OCI-LY7 (cell line): ENCODE data around the gene RAB10. TPM values are rescaled to one million over a fixed set of nuclear protein-coding genes. Genes with fewer than 3 reads are reported as not detected.

Experiments
- BruUV-seq: library from RNA; stranded (reverse); fragments of 400-500 nt; replicated peaks from 2 replicates; lab custom pipeline; 2021; lab: Mats Ljungman, UMichigan
- CTCF ChIA-PET: fragments of 300-600 bp; sonication (Branson Sonifier 250); formaldehyde crosslinking; loops from one replicate; lab custom pipeline; 2022; ENCODE audit warnings: antibody characterized with exemption; ENCODE audit not compliant: unreplicated experiment; lab: Charles Lee
- POLR2A ChIA-PET: fragments of 300-600 bp; sonication (Branson Sonifier 250); formaldehyde crosslinking; loops from one replicate; lab custom pipeline; 2022; ENCODE audit warnings: antibody characterized with exemption; lab: Charles Lee
- DNase-seq: peaks from one replicate; pipeline ENCODE4 v3.0.0-alpha.2; 2015; ENCODE audit warnings: low spot score
- H2AFZ ChIP-seq: fragments of 200-600 bp; sonication (generic), shearing (Covaris generic); 2 replicates; pipeline ENCODE4 v1.6.1; 2014; ENCODE audit warnings: mild to moderate bottlenecking, antibody characterized with exemption, low read length, moderate library complexity
- H3K27ac ChIP-seq: fragments of 200-600 bp; sonication (generic); 2 replicates; pipeline ENCODE4 v1.5.1; 2014; ENCODE audit warnings: mixed run types, low read depth, mild to moderate bottlenecking, moderate library complexity, low read length, inconsistent platforms; ENCODE audit not compliant: poor library complexity, severe bottlenecking
- H3K36me3 ChIP-seq: fragments of 200-600 bp; sonication (generic); 2 replicates; pipeline ENCODE4 v1.6.1; 2014; ENCODE audit warnings: mild to moderate bottlenecking, antibody characterized with exemption, low read length, moderate library complexity, mixed read lengths; ENCODE audit not compliant: insufficient read depth
- H3K4me1 ChIP-seq: fragments of 200-600 bp; sonication (generic); 2 replicates; pipeline ENCODE4 v1.5.1; 2014; ENCODE audit warnings: mild to moderate bottlenecking, low read length; ENCODE audit not compliant: insufficient read depth, poor library complexity, severe bottlenecking
- H3K4me2 ChIP-seq: fragments of 200-600 bp; sonication (generic); 2 replicates; pipeline ENCODE4 v1.6.1; 2014; ENCODE audit warnings: mild to moderate bottlenecking, low read length
- H3K4me3 ChIP-seq: fragments of 200-600 bp; sonication (generic); 2 replicates; pipeline ENCODE4 v1.5.1; 2014; ENCODE audit warnings: mild to moderate bottlenecking, low read depth, low read length; ENCODE audit not compliant: poor library complexity, severe bottlenecking
- H3K79me2 ChIP-seq: fragments of 200-600 bp; sonication (generic); 2 replicates; pipeline ENCODE4 v1.6.1; 2016; ENCODE audit warnings: low read depth, mild to moderate bottlenecking, low read length, moderate library complexity, mixed read lengths; ENCODE audit not compliant: insufficient read depth
- H3K9me2 ChIP-seq: fragments of 200-600 bp; sonication (generic); 2 replicates; pipeline ENCODE4 v1.6.1; 2016; ENCODE audit warnings: mild to moderate bottlenecking, low read length, mixed read lengths; ENCODE audit not compliant: insufficient read depth
- H3K9me3 ChIP-seq: fragments of 200-600 bp; sonication (generic); 2 replicates; pipeline ENCODE4 v1.6.1; 2014; ENCODE audit warnings: mild to moderate bottlenecking, mixed run types, low read length, mixed read lengths
- H4K20me1 ChIP-seq: fragments of 200-600 bp; sonication (generic); 2 replicates; pipeline ENCODE4 v1.6.1; 2014; ENCODE audit warnings: mild to moderate bottlenecking, antibody characterized with exemption, low read length, moderate library complexity, mixed read lengths; ENCODE audit not compliant: insufficient read depth
- EZH2phosphoT487 ChIP-seq: fragments of 200-600 bp; sonication (generic); IDR thresholded peaks from 2 replicates; pipeline ENCODE4 v1.6.1; 2018; ENCODE audit warnings: low read depth, borderline replicate concordance, mild to moderate bottlenecking, mixed run types, antibody characterized with exemption, low read length, moderate library complexity, mixed read lengths
- intact Hi-C: fragments of 100-400 bp; cut with micrococcal nuclease; formaldehyde crosslinking; loops from one replicate; pipeline ENCODE4 v1.10.0; 2022; ENCODE audit not compliant: unreplicated experiment
- total RNA-seq, 2 experiments: library from RNA; depleted of rRNA in 1 of 2; stranded (reverse); fragments of >200 nt in 1 of 2; shearing (Covaris generic) in 1 of 2; gene quantifications; 2 replicates each; pipeline ENCODE4 v1.2.3, GENCODE V29; 2014 to 2022
- TF ChIP-seq, protein P1 (sequence below): fragments of 200-600 bp; sonication (generic); conservative IDR thresholded peaks from 2 replicates; pipeline ENCODE4 v1.5.1; 2014; ENCODE audit warnings: mild to moderate bottlenecking, antibody characterized with exemption, low read length, moderate library complexity, mixed read lengths

The RAB10 gene
- total RNA-seq, 2 experiments from 2014 or later = 58.3 to 96.7 TPM

DNA sequence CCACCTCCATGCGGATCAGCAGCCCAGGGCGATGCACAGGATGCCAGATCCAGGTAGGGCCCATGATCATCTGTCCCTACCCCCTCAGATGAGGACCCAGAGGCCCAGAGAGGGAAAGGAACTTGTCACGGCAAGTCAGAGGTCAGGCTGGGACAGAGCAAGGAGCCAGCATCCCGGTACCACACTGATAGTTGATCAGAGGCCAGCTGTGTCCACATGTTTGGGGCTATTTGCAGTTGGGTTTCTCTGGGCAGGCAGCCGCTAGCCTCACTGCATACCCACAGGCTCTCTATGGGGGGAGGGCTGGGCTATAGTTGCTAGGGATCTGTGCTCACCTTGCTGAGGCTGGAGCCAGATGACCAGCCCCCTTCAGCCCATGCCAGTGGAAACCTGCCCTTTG lies 148.6 kb downstream of the RAB10 start:
- H4K20me1 ChIP-seq = no peaks in the 10 kb centered on the region
- POLR2A ChIA-PET = interaction anchor here (0.5 kb wide), 1 partner anchor 391 kb away, joined by 3 read pairs; no protein-coding TSS in a partner anchor
- no TSS peak for BruUV-seq
- CTCF ChIA-PET = no interaction called here
- no peaks in the 10 kb centered on the region for H3K36me3 ChIP-seq
- TF ChIP-seq, protein P1, sequence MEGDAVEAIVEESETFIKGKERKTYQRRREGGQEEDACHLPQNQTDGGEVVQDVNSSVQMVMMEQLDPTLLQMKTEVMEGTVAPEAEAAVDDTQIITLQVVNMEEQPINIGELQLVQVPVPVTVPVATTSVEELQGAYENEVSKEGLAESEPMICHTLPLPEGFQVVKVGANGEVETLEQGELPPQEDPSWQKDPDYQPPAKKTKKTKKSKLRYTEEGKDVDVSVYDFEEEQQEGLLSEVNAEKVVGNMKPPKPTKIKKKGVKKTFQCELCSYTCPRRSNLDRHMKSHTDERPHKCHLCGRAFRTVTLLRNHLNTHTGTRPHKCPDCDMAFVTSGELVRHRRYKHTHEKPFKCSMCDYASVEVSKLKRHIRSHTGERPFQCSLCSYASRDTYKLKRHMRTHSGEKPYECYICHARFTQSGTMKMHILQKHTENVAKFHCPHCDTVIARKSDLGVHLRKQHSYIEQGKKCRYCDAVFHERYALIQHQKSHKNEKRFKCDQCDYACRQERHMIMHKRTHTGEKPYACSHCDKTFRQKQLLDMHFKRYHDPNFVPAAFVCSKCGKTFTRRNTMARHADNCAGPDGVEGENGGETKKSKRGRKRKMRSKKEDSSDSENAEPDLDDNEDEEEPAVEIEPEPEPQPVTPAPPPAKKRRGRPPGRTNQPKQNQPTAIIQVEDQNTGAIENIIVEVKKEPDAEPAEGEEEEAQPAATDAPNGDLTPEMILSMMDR = no peak
- no peak for TF ChIP-seq EZH2phosphoT487
- intact Hi-C loops = no loop called here
- no peak for DNase-seq
- no peaks in the 10 kb centered on the region for H3K79me2 ChIP-seq
- H3K9me2 ChIP-seq = no peaks in the 10 kb centered on the region
- no peaks in the 10 kb centered on the region for H3K9me3 ChIP-seq
- no peak overlapping the region for H3K4me2 ChIP-seq
- H3K27ac ChIP-seq = no peak overlapping the region
- H3K4me1 ChIP-seq = no peaks in the 10 kb centered on the region
- H2AFZ ChIP-seq = no peak overlapping the region
- H3K4me3 ChIP-seq = no peak overlapping the region

DNA sequence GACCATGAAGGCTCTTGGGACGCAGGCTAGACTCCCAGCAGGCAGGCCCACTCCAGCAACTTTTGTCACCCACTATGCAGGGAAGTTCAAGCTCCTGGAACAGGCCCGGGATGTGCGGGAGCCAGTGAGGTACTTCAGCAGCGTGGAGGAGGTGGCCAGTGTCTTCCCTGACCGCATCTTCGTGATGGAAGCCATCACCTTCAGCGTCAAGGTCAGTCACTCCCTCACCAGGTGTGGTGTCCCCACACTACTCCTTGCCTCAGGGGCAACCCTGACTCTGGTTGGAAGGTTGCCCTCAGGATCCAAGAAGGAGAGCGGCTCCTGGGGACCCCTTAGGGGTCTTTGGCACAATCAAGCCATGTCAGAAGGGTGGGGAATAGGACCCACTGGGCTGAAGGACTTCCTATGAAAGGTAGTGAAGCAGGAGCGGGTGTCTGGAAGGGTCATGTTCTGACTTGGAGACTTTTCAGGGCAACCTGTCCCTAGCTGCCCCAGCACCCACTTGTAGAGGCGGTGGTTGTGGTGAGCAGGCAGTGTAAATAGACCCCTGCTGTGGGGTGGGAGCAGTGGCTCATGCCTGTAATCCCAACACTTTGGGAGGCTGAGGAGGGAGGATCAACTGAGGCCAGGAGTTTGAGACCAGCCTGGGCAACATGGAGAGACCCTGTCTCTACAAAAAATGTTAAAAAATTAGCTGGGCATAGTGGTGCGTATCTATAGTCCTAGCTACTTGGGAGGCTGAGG lies 149.2 kb downstream of the RAB10 start:
- POLR2A ChIA-PET = no interaction called here
- Histone ChIP-seq H3K27ac (no peak overlapping the region), H3K4me2 (no peak overlapping the region), H3K4me1 (no peaks in the 10 kb centered on the region), H3K36me3 (no peaks in the 10 kb centered on the region), H2AFZ (no peak overlapping the region), H3K9me3 (no peaks in the 10 kb centered on the region), H3K79me2 (no peaks in the 10 kb centered on the region), H3K9me2 (no peaks in the 10 kb centered on the region), H4K20me1 (no peaks in the 10 kb centered on the region), H3K4me3 (no peak overlapping the region)
- CTCF ChIA-PET = no interaction called here
- no TSS peak for BruUV-seq
- DNase-seq = no peak
- intact Hi-C loops = no loop called here
- TF ChIP-seq, protein P1 = no peak
- TF ChIP-seq EZH2phosphoT487 = no peak

DNA sequence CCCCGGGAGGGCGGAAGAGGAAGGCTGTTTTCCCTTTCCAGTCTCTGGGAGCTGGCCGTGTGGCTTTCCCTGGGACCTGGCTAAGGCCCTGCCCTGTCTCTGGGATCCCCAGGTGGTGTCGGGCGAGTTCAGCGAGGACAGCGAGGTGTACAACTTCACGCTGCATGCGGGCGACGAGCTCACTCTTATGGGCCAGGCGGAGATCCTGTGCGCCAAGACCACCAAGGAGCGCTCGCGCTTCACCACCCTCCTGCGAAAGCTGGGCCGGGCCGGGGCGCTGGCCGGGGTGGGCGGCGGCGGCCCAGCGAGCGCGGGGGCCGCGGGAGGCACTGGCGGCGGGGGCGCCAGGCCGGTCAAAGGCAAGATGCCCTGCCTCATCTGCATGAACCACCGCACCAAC lies 150.2 kb downstream of the RAB10 start:
- Histone ChIP-seq H3K79me2 (no peaks in the 10 kb centered on the region), H3K36me3 (no peaks in the 10 kb centered on the region), H3K27ac (no peak overlapping the region), H3K9me2 (no peaks in the 10 kb centered on the region), H3K4me3 (no peak overlapping the region), H3K4me1 (no peaks in the 10 kb centered on the region), H3K4me2 (no peak overlapping the region), H4K20me1 (no peaks in the 10 kb centered on the region), H3K9me3 (no peaks in the 10 kb centered on the region), H2AFZ (no peak overlapping the region)
- TF ChIP-seq, protein P1 = no peak
- no peak for TF ChIP-seq EZH2phosphoT487
- ChIA-PET CTCF (no interaction called here), POLR2A (interaction anchor here (0.7 kb wide), 1 partner anchor 176 kb away, joined by 4 read pairs; no protein-coding TSS in a partner anchor)
- intact Hi-C loops = no loop called here
- DNase-seq = no peak
- no TSS peak for BruUV-seq
